HL-60 (cell line): ENCODE results near the gene VPREB3.

ENCODE experiments used
- GABPA ChIP-seq: IDR thresholded peaks from 2 replicates; pipeline ENCODE4 v1.6.1; 2012; ENCODE audit warnings: low read depth
- POLR2AphosphoS5 ChIP-seq: IDR thresholded peaks from 2 replicates; pipeline ENCODE4 v1.6.1; 2012; ENCODE audit warnings: low read depth
- TF ChIP-seq, protein P1 (sequence below): IDR thresholded peaks from one replicate; pipeline ENCODE4 v1.5.1; 2011; ENCODE audit warnings: low read length, control low read depth, inconsistent platforms; ENCODE audit not compliant: insufficient read depth

DNA sequence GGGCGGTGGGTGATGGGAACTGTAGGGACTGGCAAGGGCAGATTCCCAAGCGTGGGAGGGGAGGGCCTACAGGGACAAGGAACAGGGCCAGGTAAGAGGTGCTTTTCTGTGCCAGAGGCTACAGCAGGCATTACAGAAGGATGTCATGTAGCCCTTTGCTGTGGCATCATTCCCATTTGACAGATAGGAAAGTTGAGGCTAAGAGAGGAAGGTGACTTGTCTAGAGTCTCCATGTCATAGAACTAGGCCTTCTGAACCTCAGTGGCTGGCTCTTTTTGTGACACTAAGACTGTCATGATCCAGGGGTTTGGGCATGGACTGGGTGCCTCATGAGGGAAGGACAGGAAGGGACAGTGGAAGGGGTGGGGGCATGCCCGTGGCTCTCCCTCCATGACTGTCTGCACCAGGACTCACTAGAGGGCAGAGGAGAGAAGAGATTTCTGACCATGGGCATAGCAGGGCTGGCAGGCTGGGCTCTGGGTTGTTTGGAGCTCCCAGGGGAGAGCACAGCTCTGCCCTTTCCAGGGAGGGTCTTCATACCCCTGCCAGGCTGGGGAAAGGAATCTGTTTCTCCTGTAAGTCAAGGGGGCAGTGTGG lies 21.7 kb upstream of the VPREB3 start:
- TF ChIP-seq, protein P1, sequence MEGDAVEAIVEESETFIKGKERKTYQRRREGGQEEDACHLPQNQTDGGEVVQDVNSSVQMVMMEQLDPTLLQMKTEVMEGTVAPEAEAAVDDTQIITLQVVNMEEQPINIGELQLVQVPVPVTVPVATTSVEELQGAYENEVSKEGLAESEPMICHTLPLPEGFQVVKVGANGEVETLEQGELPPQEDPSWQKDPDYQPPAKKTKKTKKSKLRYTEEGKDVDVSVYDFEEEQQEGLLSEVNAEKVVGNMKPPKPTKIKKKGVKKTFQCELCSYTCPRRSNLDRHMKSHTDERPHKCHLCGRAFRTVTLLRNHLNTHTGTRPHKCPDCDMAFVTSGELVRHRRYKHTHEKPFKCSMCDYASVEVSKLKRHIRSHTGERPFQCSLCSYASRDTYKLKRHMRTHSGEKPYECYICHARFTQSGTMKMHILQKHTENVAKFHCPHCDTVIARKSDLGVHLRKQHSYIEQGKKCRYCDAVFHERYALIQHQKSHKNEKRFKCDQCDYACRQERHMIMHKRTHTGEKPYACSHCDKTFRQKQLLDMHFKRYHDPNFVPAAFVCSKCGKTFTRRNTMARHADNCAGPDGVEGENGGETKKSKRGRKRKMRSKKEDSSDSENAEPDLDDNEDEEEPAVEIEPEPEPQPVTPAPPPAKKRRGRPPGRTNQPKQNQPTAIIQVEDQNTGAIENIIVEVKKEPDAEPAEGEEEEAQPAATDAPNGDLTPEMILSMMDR: no peak
- TF ChIP-seq POLR2AphosphoS5 (no peak), GABPA (no peak)
